ENCODE results near the gene CARM1. TPM values are rescaled to one million over a fixed set of nuclear protein-coding genes. Genes with fewer than 3 reads are reported as not detected.

The CARM1 gene
- total RNA-seq = 71.4 to 78.0 TPM (median 76.4 TPM) in 3 replicates

DNA sequence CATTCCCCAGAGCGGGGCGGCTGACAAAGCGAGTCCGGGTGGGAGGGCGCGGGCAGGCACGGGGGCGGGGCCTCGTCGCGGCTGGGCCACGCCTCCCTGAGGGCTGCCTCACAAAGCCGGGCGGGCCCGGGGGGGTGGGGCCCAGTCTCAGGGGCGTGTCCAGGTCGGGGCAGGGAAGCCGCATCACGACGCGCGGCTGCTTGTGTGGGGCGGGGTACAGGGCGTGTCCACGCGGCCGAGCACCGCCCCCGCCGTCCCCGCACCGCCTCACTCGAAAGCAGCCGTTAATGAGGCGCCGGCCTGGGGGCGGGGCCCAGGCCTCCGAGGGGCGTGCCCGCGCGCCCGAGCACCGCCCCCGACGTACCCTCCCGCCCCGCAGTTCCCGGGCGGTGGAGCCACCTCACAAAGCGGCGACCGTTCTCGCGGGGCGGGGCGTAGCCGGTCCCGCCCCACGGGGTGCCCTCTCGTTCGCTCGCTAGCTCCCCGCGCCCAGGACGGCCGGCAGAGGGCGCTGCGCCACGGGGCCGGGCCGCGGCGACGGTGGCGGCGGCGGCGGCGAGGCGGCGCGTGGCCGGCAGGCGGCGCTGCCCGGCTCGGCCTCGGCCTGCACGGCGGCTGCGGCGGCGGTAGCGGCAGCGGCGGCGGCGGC lies at the start of gene CARM1:
Gene CARM1 (plus strand): TSS at position 599 of the 649 bp plus-strand sequence. CDS start 150 bp downstream, outside the sequence.
- Mint-ChIP-seq H3K27me3 (ENCODE audit: low read depth) (no peaks in the 10 kb centered on the region), H3K4me1 (peaks cover 15% of the 10 kb centered on the region), H3K4me3 (peak within 1 kb of the TSS; percentile 85), H3K27ac (peak within 1 kb of the TSS; percentile 96), H3K36me3 (no peaks in the 10 kb centered on the region), H3K9me3 (no peaks in the 10 kb centered on the region)
- DNase-seq (ENCODE audit: low spot score in 2 of 2, unreplicated experiment in 2 of 2) = peak; percentile 99
- TF ChIP-seq, protein P1, sequence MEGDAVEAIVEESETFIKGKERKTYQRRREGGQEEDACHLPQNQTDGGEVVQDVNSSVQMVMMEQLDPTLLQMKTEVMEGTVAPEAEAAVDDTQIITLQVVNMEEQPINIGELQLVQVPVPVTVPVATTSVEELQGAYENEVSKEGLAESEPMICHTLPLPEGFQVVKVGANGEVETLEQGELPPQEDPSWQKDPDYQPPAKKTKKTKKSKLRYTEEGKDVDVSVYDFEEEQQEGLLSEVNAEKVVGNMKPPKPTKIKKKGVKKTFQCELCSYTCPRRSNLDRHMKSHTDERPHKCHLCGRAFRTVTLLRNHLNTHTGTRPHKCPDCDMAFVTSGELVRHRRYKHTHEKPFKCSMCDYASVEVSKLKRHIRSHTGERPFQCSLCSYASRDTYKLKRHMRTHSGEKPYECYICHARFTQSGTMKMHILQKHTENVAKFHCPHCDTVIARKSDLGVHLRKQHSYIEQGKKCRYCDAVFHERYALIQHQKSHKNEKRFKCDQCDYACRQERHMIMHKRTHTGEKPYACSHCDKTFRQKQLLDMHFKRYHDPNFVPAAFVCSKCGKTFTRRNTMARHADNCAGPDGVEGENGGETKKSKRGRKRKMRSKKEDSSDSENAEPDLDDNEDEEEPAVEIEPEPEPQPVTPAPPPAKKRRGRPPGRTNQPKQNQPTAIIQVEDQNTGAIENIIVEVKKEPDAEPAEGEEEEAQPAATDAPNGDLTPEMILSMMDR (IDR thresholded peaks at IDR 0.05; ENCODE audit: unreplicated experiment) = peak; percentile 75

DNA sequence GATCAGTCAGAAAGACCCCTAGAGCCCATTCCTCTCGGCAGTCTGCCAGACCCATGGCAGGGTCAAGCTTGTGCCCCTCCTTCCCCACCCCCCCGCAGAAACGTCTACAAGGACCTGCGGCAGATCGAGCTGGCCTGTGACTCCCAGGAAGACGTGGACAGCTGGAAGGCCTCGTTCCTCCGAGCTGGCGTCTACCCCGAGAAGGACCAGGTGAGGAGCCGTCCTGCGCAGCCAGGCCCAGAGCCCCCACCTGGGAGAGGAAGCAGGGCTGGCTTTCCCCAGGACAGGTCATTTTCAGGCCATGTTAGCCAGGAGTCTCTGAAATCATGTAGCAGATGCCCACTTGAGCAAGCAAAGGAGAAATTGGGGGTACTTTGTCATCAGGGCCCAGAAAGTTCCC lies 47.7 kb upstream of the CARM1 start:
- Mint-ChIP-seq H3K4me3 (no peak overlapping the region), H3K36me3 (peaks cover 43% of the 10 kb centered on the region), H3K9me3 (no peaks in the 10 kb centered on the region), H3K4me1 (no peaks in the 10 kb centered on the region), H3K27me3 (ENCODE audit: low read depth) (no peaks in the 10 kb centered on the region), H3K27ac (no peak overlapping the region)
- no peak for DNase-seq (ENCODE audit: low spot score in 2 of 2, unreplicated experiment in 2 of 2)
- TF ChIP-seq, protein P1 (IDR thresholded peaks at IDR 0.05; ENCODE audit: unreplicated experiment) = no peak

DNA sequence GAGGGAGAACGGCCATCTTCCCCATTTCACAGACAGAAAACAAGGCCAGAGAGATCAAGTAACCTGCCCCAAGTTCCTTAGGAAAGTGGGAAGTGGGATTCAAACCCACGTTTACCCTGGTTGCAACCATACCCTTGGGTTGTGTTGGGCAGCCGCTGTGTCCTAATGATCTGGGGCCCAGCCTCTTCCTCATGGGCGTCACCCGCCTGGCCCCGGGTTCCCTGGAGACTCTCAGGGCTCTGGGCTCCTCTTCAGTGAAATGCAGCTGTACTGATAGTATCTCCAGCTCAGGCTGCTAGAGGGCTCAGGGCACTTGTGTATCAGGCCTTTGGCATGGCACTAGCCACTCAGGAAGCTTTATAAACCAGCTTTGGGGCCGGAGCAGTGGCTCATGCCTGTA lies 45.1 kb upstream of the CARM1 start:
- no peak for DNase-seq (ENCODE audit: low spot score in 2 of 2, unreplicated experiment in 2 of 2)
- H3K27me3 Mint-ChIP-seq (ENCODE audit: low read depth) = no peaks in the 10 kb centered on the region
- H3K4me1 Mint-ChIP-seq = no peaks in the 10 kb centered on the region
- TF ChIP-seq, protein P1 (IDR thresholded peaks at IDR 0.05; ENCODE audit: unreplicated experiment) = no peak
- peaks cover 24% of the 10 kb centered on the region for H3K36me3 Mint-ChIP-seq
- no peak overlapping the region for H3K27ac Mint-ChIP-seq
- H3K4me3 Mint-ChIP-seq = no peak overlapping the region
- no peaks in the 10 kb centered on the region for H3K9me3 Mint-ChIP-seq

DNA sequence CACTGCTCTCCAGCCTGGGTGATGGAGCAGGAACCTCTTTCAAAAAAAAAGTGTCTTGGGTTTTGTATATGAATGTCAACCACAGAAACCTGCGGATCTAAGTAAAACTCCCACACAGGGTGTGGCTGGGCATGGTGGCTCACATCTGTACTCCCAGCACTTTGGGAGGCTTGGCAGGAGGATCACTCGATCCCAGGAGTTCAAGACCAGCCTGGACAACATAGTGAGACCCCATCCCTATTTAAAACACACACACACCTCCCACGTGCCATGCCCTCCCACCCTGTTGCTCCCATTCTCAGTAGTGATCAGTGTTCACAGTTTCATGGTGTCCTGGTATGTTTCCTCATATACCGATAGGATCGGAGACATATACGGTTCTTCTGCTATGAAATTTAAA lies 44.5 kb upstream of the CARM1 start:
- Mint-ChIP-seq H3K9me3 (no peaks in the 10 kb centered on the region), H3K36me3 (peaks cover 21% of the 10 kb centered on the region), H3K27me3 (ENCODE audit: low read depth) (no peaks in the 10 kb centered on the region), H3K4me3 (no peak overlapping the region), H3K4me1 (no peaks in the 10 kb centered on the region), H3K27ac (no peak overlapping the region)
- TF ChIP-seq, protein P1 (IDR thresholded peaks at IDR 0.05; ENCODE audit: unreplicated experiment) = no peak
- no peak for DNase-seq (ENCODE audit: low spot score in 2 of 2, unreplicated experiment in 2 of 2)

DNA sequence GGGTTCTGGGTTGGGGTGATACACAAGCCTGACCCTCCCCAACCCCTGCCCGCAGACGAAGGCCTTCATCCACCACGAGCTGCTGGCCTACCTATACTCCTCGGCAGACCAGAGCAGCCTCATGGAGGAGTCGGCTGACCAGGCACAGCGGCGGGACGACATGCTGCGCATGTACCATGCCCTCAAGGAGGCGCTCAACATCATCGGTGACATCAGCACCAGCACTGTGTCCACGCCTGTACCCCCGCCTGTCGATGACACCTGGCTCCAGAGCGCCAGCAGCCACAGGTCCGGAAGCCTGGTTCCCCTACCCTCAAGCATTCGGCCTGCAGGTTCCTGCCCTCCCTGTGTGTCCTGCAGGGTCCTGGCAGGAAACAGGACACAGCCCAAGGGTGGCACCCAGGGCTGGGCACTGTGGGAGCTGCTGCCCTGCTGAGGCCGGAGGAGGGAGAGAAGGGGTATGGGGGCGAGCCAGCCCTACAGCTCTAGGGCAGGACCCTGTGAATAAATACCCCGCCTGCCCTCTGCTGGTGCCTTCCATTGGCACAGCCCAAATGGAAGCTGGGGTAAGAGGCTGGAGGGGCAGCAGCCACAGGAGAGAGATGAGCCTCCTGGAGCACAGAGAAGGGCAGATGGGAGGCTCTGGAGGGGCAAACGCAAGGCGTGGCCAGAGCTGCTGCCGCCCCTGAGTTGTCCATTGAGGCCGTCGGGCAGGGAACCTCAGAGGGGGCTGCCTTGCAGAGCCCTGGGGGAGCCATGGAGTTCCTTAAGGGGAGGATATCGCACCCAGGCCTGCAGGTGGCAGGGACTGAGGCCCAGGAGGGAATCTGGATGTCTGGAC lies 42.2 kb upstream of the CARM1 start:
- no peaks in the 10 kb centered on the region for H3K4me1 Mint-ChIP-seq
- peaks cover 18% of the 10 kb centered on the region for H3K36me3 Mint-ChIP-seq
- no peaks in the 10 kb centered on the region for H3K9me3 Mint-ChIP-seq
- TF ChIP-seq, protein P1 (IDR thresholded peaks at IDR 0.05; ENCODE audit: unreplicated experiment) = no peak
- H3K27ac Mint-ChIP-seq = no peak overlapping the region
- DNase-seq (ENCODE audit: low spot score in 2 of 2, unreplicated experiment in 2 of 2) = no peak
- no peak overlapping the region for H3K4me3 Mint-ChIP-seq
- H3K27me3 Mint-ChIP-seq (ENCODE audit: low read depth) = no peaks in the 10 kb centered on the region

Measured in mesothelial cell of epicardium (in vitro differentiated cells).